HL-60 (cell line): ENCODE measurements around the gene CREBL2.

Experiments
- DNase-seq, 2 experiments: peaks; one replicate each; pipeline ENCODE4 v3.0.0-alpha.2; 2010 to 2020; ENCODE audit warnings: low read depth in 1 of 2, low spot score in 1 of 2
- H3K27ac ChIP-seq: fragments of 250-450 bp; sonication (Bioruptor Pico); replicated peaks from 2 replicates; pipeline ENCODE4 v1.5.1; 2020; ENCODE audit warnings: mild to moderate bottlenecking, moderate library complexity
- H3K27me3 ChIP-seq: fragments of 250-450 bp; sonication (Bioruptor Pico); 2 replicates; pipeline ENCODE4 v1.5.1; 2021; ENCODE audit warnings: mild to moderate bottlenecking, moderate library complexity; ENCODE audit not compliant: insufficient read depth, poor library complexity, severe bottlenecking
- H3K4me3 ChIP-seq: replicated peaks from 2 replicates; pipeline ENCODE4 v1.5.1; 2011; ENCODE audit warnings: mild to moderate bottlenecking, control low read depth, low read length; ENCODE audit not compliant: insufficient read depth
- CTCF ChIP-seq: IDR thresholded peaks from one replicate; pipeline ENCODE4 v1.5.1; 2011; ENCODE audit warnings: low read length, control low read depth, inconsistent platforms; ENCODE audit not compliant: insufficient read depth
- GABPA ChIP-seq: IDR thresholded peaks from 2 replicates; pipeline ENCODE4 v1.6.1; 2012; ENCODE audit warnings: low read depth
- POLR2AphosphoS5 ChIP-seq: IDR thresholded peaks from 2 replicates; pipeline ENCODE4 v1.6.1; 2012; ENCODE audit warnings: low read depth
- REST ChIP-seq: IDR thresholded peaks from 2 replicates; pipeline ENCODE4 v1.6.1; 2012; ENCODE audit warnings: low read depth; ENCODE audit not compliant: insufficient replicate concordance
- SPI1 ChIP-seq: IDR thresholded peaks from 2 replicates; pipeline ENCODE4 v1.6.1; 2012; ENCODE audit warnings: low read depth, mild to moderate bottlenecking, borderline replicate concordance

The CREBL2 gene

GRCh38 chr12:12660201-12660600 is 48.5 kb downstream of the CREBL2 start:
- no peak for DNase-seq
- H3K4me3 ChIP-seq: no peak overlapping the region
- TF ChIP-seq GABPA (no peak), SPI1 (peak; percentile 19; the same call in 1 of the 2 replicates)
- H3K27ac ChIP-seq: no peak overlapping the region
- H3K27me3 ChIP-seq: no peaks in the 10 kb centered on the region

- TF ChIP-seq CTCF: no peak
- TF ChIP-seq POLR2AphosphoS5: no peak
- TF ChIP-seq GABPA: no peak
- no peak for TF ChIP-seq SPI1
- TF ChIP-seq REST: no peak
- no peaks in the 10 kb centered on the region for H3K27me3 ChIP-seq
- H3K4me3 ChIP-seq: no peak overlapping the region
- no peak overlapping the region for H3K27ac ChIP-seq
- DNase-seq: no peak
Measured at GRCh38 chr12:12661086-12661856, 49.6 kb downstream of the CREBL2 start.

GRCh38 chr12:12663644-12664294 is 52.1 kb downstream of the CREBL2 start:
- TF ChIP-seq GABPA: no peak
- TF ChIP-seq POLR2AphosphoS5: no peak
- no peak for TF ChIP-seq SPI1
- no peak for TF ChIP-seq CTCF
- no peak for TF ChIP-seq REST
- Histone ChIP-seq H3K27ac (no peak overlapping the region), H3K27me3 (no peaks in the 10 kb centered on the region), H3K4me3 (no peak overlapping the region)
- DNase-seq: no peak

GRCh38 chr12:12665194-12665593 is 53.5 kb downstream of the CREBL2 start:
- TF ChIP-seq CTCF (no peak), REST (no peak), SPI1 (no peak), GABPA (no peak), POLR2AphosphoS5 (no peak)
- no peak for DNase-seq
- Histone ChIP-seq H3K4me3 (no peak overlapping the region), H3K27me3 (no peaks in the 10 kb centered on the region), H3K27ac (no peak overlapping the region)
